Stimulated activated CD4-positive, alpha-beta T cell treated with anti-CD3 and anti-CD28 coated beads, Interleukin-1b, Interleukin-23, amount 100 ng/mL, for 24 hours (primary cell): ENCODE measurements around the gene C6orf52.

Experiments
- DNase-seq, 4 experiments: peaks; one replicate each; pipeline ENCODE4 v3.0.0-alpha.2; 2020; ENCODE audit warnings: low read depth in 4 of 4, low spot score in 1 of 4

C6orf52 gene

DNA sequence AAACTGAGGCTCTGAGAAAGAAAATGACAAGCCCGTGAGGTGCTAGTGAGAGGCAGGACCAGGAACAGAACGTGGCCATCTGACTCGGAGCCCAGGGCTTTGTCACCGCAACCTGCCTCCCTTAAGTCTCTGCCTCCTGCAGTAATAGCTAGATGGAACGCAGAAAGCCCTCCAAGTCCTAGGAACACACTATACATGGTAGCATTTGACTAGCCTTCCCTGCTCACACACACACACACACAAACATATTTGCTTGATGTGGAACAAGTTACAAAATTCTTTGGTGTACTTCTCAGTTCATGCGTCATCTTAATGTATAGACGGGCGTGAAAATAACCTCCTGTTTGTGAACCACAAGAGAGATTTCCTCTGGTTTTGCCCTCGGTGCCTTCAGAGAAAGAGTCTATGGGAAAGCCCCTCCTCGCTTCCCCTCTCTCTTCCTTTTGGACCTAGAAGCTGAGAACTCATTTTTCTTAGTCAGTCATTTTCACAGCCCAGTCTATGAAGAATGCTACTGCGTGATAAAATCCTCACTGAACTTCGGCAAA lies 38.8 kb downstream of the C6orf52 start:
- DNase-seq: peak in 1 of 4 experiments; percentile 1

DNA sequence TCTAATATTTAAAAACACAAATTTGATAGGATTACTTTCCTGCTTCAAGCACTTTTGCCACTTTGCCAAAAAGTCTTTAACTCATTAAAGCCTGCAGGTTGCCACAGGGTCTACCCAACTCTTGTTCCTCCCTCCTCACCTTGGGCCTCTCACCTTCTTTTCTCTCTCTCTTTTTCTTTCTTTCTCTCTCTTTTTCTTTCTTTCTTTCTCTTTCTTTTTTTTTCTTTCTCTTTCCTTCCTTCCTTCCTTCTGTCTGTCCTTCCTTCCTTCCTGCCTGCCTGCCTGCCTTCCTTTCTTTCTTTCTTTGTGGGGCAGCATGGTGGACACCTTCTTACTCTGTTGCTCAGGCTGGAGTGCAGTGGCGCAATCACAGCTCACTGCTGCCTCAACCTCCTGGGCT lies 50.2 kb downstream of the C6orf52 start:
- DNase-seq: no peak

DNA sequence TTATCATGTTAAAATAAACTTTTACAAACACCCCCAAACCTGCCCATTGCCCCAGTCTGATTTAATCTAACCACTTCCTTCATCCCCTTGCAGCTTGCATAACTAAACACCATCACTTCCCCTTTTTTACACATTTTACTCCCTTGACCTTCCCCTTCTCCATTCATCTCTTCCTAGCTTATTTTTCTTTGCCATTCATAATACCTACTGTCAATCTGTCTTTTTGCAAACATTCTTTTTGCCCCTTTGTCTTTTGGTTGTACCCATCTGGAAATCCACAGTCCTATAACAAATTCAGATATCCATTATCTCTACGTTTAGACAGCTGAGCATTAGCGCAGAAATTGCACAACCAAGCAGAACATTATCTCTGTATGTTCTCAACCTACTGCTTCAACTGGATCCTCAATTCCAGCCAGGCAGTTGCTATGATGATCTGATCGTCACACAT lies 51.2 kb downstream of the C6orf52 start:
- no peak for DNase-seq

DNA sequence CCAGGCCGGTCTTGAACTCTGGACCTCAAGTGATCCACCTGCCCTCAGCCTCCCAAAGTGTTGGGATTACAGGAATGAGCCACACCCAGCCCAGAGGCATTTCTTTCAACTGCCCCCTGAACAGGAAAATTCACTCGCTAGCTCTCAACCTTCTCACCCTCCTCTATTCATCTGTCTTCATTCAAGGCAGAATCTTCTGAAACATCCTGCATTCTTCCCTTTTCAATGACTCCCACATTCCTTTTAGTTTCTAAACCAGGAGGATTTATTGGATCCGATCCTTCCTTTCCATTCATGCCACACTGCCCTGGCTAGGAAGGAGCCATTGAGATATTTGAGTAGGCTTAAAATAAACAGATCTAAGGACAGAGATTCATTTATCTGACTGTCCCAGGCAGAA lies 52.9 kb downstream of the C6orf52 start:
- no peak for DNase-seq

DNA sequence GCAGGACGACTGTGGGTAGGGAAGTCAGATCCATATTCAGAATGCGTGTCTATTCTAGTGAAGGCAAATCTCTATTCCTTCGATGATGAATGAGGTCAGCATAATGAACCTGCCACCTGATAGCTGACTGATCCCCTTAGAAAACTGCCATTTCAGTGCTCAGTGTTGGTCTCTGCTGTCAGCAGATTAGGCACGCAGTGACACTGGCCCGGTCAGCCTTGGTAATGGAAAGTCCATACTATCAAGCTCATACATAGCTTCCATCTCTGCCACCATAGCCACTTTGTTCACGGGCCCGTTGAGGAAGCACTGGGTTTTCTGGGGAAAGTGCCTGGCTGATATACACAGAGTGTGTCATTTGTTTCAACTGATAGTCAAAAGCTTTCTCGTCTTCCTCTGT lies 54.0 kb downstream of the C6orf52 start:
- no peak for DNase-seq

DNA sequence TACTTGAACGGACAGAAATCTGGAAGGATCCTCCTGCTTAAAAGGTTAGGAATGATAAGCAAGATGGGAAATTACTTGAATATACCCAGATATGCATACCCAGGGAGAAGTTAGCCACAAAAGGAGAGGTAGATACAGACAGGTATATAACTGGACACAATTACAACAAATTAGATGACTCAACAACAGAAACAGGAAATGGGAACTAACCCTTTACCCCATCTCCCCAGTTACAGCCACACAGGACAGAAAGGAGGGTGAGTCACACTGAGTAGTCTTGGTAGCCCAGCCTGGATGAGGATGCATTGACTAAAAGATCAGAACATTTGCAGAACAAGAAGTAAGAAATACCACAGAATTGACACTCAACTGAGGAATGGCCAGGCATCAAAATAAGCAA lies 61.2 kb downstream of the C6orf52 start:
- DNase-seq: no peak

DNA sequence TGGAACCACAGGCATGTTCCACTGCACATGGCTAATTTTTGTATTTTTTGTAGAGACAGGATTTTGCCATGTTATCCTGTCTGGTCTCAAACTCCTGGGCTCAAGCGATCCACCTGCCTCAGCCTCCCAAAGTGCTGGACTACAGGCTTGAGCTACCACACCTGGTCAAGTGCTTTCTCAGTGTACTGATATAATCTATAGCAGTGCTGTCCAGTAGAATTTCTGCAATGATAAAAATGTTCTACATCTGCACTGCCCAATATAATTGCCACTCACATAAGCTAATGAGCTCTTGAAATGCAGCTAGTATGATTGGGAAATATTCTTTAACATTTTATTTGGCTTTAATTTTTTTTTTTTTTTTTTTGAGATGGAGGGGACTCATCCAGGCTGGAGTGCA lies 64.2 kb downstream of the C6orf52 start:
- DNase-seq: no peak

DNA sequence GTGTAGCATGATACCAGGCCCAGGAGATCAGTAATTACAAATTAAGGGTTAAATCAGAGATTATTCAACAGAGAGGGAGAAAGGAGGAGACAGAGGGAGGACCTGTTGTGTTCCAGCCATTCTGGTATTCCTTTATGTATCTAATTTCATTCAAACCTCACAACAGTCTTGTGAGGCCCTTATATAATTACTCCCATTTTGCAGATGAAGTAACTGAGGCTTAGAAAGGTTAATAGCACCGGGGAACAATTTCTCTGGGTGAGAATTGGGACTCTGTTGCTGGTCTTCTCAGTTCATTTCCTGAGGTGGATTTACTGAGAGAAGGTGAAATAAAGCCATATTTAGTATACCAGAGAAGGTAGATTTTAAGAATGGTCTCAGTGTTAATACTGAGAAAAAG lies 66.6 kb downstream of the C6orf52 start:
- no peak for DNase-seq

DNA sequence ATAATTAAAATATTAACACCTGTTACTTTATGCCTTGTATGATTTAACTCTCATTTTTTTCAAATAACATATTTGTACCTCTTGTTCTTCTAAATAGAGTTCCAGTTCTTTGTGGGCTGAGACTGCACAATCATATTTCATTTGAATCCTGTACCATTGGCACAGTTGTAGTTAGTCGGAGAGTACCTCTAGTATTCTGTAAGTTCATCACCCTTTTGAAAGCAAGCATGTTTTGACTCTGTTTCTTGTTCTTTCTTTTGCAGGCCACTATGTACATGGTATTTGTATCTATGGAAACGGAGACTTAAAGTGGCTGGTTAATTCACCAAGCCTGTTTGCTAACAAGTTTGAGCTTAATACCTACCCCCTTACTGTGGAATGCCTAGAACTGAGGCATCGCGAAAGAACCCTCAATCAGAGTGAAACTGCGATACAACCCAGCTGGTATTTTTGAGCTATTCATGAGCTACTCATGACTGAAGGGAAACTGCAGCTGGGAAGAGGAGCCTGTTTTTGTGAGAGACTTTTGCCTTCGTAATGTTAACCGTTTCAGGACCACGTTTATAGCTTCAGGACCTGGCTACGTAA lies 68.2 kb downstream of the C6orf52 start:
- DNase-seq: no peak

DNA sequence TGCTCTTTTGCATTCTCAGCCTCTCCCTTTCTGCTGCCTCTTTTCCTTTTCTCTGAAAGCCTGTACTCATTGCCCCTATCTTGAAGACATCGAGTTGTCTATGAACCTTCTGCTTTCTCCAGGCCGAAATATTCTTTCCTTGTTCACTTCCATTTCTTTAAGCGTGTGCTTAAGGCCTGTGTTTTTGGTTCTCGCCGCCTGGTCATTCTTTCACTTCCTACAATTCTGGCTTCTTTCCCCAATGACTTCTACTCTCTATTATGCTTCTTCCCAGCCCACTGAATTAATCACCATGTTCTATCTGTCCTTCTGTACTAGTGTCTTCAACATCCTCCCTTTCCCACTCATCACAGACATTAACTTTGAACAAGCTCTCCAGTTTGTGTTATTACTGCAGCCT lies 69.6 kb downstream of the C6orf52 start:
- no peak for DNase-seq

DNA sequence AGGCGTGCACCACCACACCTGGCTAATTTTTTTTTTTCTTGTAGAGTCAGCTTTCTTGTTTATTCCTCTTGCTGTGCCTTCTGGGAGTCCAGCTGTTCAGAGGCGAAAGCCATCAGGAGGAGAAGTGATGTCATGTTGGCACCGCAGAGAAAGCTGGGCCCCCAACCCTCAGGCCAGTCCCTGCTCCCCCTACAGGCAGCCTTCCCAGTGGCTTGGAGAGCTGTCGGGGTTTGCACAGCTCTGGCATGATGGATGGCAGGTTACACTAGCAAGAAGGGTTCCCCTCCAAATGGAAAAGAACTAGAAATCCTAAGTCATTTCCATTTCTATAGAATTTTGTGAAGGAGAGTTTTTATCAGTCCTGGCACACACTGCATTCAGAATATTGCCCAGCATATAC lies 72.6 kb downstream of the C6orf52 start:
- DNase-seq: no peak
